ENCODE measurements around the gene DTHD1. TPM values are rescaled to one million over a fixed set of nuclear protein-coding genes. Genes with fewer than 3 reads are reported as not detected.

Gene DTHD1
- total and polyA plus RNA-seq, 12 donors, result 0.03 to 0.61 (median 0.08) TPM; not detected in 7

DNA sequence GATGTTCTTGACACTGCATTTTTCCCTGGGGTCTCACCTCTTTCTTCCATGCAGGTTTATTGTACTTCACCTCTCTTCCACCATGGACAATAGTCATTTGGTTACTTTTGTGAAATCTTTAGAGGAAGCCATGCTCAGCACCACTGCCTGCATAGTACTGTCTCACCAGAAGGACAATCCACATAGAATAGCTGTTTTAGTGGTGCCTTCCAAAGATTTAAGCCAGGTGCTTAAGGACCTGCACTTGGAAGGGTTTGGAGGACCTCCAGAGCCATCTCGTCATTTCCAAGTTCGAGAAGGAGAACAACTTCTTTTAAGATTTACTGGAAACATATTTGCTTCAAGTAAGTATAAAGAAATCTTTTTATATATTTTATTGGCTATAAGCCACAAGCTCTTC lies 26.7 kb downstream of the DTHD1 start:
- no peak overlapping the region for H3K27ac ChIP-seq
- no peaks in the 10 kb centered on the region for H3K27me3 ChIP-seq
- no peaks in the 10 kb centered on the region for H3K36me3 ChIP-seq (replicated peaks in 1 of 2)
- TF ChIP-seq POLR2A (IDR thresholded peaks at IDR 0.05), result no peak
- TF ChIP-seq, protein P1, sequence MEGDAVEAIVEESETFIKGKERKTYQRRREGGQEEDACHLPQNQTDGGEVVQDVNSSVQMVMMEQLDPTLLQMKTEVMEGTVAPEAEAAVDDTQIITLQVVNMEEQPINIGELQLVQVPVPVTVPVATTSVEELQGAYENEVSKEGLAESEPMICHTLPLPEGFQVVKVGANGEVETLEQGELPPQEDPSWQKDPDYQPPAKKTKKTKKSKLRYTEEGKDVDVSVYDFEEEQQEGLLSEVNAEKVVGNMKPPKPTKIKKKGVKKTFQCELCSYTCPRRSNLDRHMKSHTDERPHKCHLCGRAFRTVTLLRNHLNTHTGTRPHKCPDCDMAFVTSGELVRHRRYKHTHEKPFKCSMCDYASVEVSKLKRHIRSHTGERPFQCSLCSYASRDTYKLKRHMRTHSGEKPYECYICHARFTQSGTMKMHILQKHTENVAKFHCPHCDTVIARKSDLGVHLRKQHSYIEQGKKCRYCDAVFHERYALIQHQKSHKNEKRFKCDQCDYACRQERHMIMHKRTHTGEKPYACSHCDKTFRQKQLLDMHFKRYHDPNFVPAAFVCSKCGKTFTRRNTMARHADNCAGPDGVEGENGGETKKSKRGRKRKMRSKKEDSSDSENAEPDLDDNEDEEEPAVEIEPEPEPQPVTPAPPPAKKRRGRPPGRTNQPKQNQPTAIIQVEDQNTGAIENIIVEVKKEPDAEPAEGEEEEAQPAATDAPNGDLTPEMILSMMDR (IDR thresholded peaks at IDR 0.05), result no peak
- peaks cover 0 to 5% of the 10 kb centered on the region in 2 donors for H3K4me1 ChIP-seq (replicated peaks in 1 of 2)
- H3K9me3 ChIP-seq (replicated peaks in 1 of 3), result no peaks in the 10 kb centered on the region
- no peak overlapping the region for H3K4me3 ChIP-seq
- DNase-seq, result no peak
- 51 to 79% (median 71%) methylated on average over 2 of the region's 2 CpGs for WGBS, 4 donors
- intact Hi-C loops (cut with DNase I), result no loop called here

DNA sequence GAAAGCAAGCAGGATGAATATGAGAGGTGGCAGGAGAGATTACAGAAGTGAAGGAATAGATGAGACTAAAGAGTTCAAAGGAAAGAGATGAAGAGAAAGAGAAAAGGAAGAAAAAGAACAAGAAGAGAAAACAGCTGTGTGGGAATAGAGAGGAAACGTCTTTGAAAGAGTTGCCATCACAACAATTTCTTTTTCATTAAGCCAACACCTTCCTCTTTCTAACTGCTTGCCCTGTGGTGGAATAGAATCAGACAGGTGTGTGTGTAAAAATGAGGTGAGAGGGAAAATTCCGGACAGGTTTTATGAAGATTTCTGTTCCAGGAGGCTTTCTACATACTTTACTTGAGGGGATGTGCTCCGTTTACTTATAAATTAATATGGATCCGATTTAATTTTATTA lies 28.8 kb downstream of the DTHD1 start:
- no peak overlapping the region for H3K27ac ChIP-seq
- no peaks in the 10 kb centered on the region for H3K9me3 ChIP-seq (replicated peaks in 1 of 3)
- 55 to 65% (median 57%) methylated on average over 4 of the region's 4 CpGs for WGBS, 4 donors
- no peak overlapping the region for H3K4me3 ChIP-seq
- DNase-seq, result no peak
- peaks cover 0 to 5% of the 10 kb centered on the region in 2 donors for H3K4me1 ChIP-seq (replicated peaks in 1 of 2)
- H3K36me3 ChIP-seq (replicated peaks in 1 of 2), result no peaks in the 10 kb centered on the region
- TF ChIP-seq, protein P1 (IDR thresholded peaks at IDR 0.05), result no peak
- TF ChIP-seq POLR2A (IDR thresholded peaks at IDR 0.05), result no peak
- intact Hi-C loops (cut with DNase I), result no loop called here
- H3K27me3 ChIP-seq, result no peaks in the 10 kb centered on the region

DNA sequence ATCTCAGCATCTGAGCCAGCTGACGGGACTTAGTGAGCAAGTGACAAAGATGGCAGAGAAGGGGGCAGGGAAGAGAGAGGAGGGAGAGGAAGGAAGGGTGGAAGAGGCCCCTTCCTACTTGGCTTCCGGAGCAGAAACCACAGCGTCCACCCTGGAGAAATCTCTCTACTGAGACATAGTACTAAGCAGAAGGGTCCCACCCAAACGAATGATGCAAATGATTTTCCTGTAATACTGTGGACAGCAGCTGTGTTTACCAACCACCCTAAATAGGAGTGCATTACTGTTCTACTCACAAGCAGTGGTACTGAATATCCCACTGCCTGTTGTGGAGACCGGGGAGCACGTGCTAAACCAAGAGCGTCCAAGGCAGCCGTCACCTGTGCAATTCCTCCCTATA lies 29.4 kb downstream of the DTHD1 start:
- WGBS, 4 donors, result 47 to 71% (median 60%) methylated on average over 8 of the region's 8 CpGs

DNA sequence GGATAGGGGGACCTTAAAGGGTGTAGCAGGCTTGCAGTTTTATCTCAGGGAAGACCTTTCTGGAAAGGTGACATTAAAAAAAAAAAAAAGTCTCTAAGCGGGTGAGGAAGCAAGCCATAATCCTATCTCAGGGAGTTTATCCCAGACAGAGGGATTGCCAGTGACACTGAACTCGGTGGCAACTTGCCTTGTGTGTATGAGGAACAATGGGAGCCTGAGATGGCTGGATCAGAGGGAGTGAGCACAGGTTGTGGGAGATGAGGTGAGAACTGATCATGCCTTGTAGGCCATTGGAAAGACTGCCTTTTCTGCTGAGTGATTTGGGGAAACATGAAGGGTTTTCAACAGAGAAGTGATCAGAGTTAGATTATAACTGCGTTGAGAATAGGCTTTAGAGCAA lies 31.1 kb downstream of the DTHD1 start:
- H3K4me1 ChIP-seq (replicated peaks in 1 of 2), result peaks cover 0 to 5% of the 10 kb centered on the region in 2 donors
- no peak for DNase-seq
- 80 to 89% (median 81%) methylated on average over 3 of the region's 3 CpGs for WGBS, 4 donors
- no peak for TF ChIP-seq POLR2A (IDR thresholded peaks at IDR 0.05)
- TF ChIP-seq, protein P1 (IDR thresholded peaks at IDR 0.05), result no peak
- H3K9me3 ChIP-seq (replicated peaks in 1 of 3), result no peaks in the 10 kb centered on the region
- no peak overlapping the region for H3K27ac ChIP-seq
- no peaks in the 10 kb centered on the region for H3K36me3 ChIP-seq (replicated peaks in 1 of 2)
- H3K4me3 ChIP-seq, result no peak overlapping the region
- intact Hi-C loops (cut with DNase I), result no loop called here
- H3K27me3 ChIP-seq, result no peaks in the 10 kb centered on the region

More for the DNA sequence above, 29.4 kb downstream of the DTHD1 start:
- H3K4me1 ChIP-seq (replicated peaks in 1 of 2), result peaks cover 0 to 5% of the 10 kb centered on the region in 2 donors
- H3K27me3 ChIP-seq, result no peaks in the 10 kb centered on the region
- H3K4me3 ChIP-seq, result no peak overlapping the region
- DNase-seq, result peak in 6 of 7 donors; percentile 17 to 42 (median 27)
- no peaks in the 10 kb centered on the region for H3K9me3 ChIP-seq (replicated peaks in 1 of 3)
- intact Hi-C loops (cut with DNase I), result no loop called here
- no peaks in the 10 kb centered on the region for H3K36me3 ChIP-seq (replicated peaks in 1 of 2)
- H3K27ac ChIP-seq, result no peak overlapping the region
- no peak for TF ChIP-seq POLR2A (IDR thresholded peaks at IDR 0.05)
- TF ChIP-seq, protein P1 (IDR thresholded peaks at IDR 0.05), result no peak
